K562 (cell line): ENCODE data around the gene DPH6. TPM values are rescaled to one million over a fixed set of nuclear protein-coding genes. Genes with fewer than 3 reads are reported as not detected.

Source experiments
- ATAC-seq: fragments of 200-7000 bp; cut with Tn5 transposase; 3 replicates; pipeline ENCODE4 v1.9.1; 2020; ENCODE audit warnings: moderate library complexity
- BruUV-seq: library from RNA; stranded (reverse); fragments of 400-500 nt; replicated peaks from 2 replicates; lab custom pipeline; 2021; lab: Mats Ljungman, UMichigan
- CTCF ChIA-PET: fragments of 300-600 bp; formaldehyde crosslinking; extraction: SDS; loops from one replicate; lab custom pipeline; 2021; ENCODE audit warnings: low intra/inter-chr PET ratio; lab: Yijun Ruan, JAX
- POLR2A ChIA-PET: fragments of 300-600, 350-650 bp; sonication (Branson Sonifier 250); formaldehyde crosslinking; extraction: SDS; loops from one replicate; lab custom pipeline; 2021; ENCODE audit warnings: antibody characterized with exemption, inconsistent platforms; lab: Yijun Ruan, JAX
- DNase-seq, 4 experiments: peaks; one replicate each; pipeline versions ENCODE4 v3.0.0 to v3.0.0-alpha.2; 2011 to 2018; ENCODE audit warnings: low spot score in 3 of 4, mixed read lengths in 3 of 4; ENCODE audit errors: extremely low read depth in 1 of 4
- FAIRE-seq: peaks from 2 replicates; lab custom pipeline; 2011; peaks lifted over from hg19 to GRCh38; lab: Jason Lieb, UNC
- H2AFZ ChIP-seq: 2 replicates; pipeline ENCODE4 v1.6.0; 2011; ENCODE audit warnings: low read depth, low read length, control low read depth, inconsistent platforms
- H3K27ac ChIP-seq: fragments of 200-600 bp; 3 replicates; pipeline ENCODE4 v1.8.0; 2011; ENCODE audit warnings: low read depth, mild to moderate bottlenecking, control low read depth, inconsistent platforms, low read length, moderate library complexity, mixed read lengths; ENCODE audit errors: extremely low read depth
- H3K27me3 ChIP-seq, 2 experiments: fragments of 300-600 bp in 1 of 2; 2 replicates in 1 of 2; 3 replicates in 1 of 2; pipeline versions ENCODE4 v1.6.0 to v1.8.0; 2011; ENCODE audit warnings: inconsistent platforms in 2 of 2, low read length in 2 of 2, mild to moderate bottlenecking in 1 of 2, mixed read lengths in 1 of 2, moderate library complexity in 1 of 2; ENCODE audit not compliant: control insufficient read depth in 2 of 2, insufficient read depth in 2 of 2
- H3K36me3 ChIP-seq: fragments of 300-600 bp; 3 replicates; pipeline ENCODE4 v1.8.0; 2011; ENCODE audit warnings: mild to moderate bottlenecking, low read length, inconsistent platforms; ENCODE audit not compliant: control insufficient read depth, insufficient read depth
- H3K4me1 ChIP-seq, 2 experiments: fragments of 200-600 bp in 1 of 2; replicated peaks in 1 of 2; 2 replicates in 1 of 2; 3 replicates in 1 of 2; pipeline versions ENCODE4 v1.5.1 to v1.8.0; 2011; ENCODE audit warnings: inconsistent platforms in 2 of 2, low read length in 2 of 2, mild to moderate bottlenecking in 1 of 2, mixed read lengths in 1 of 2, moderate library complexity in 1 of 2; ENCODE audit not compliant: control insufficient read depth in 2 of 2, insufficient read depth in 2 of 2
- H3K4me2 ChIP-seq: 2 replicates; pipeline ENCODE4 v1.6.1; 2011; ENCODE audit warnings: low read length, control low read depth, inconsistent platforms, mixed read lengths; ENCODE audit not compliant: insufficient read depth
- H3K4me3 ChIP-seq: fragments of 200-600 bp; sonication (generic), shearing (Covaris generic); 2 replicates; pipeline ENCODE4 v1.5.1; 2016; ENCODE audit warnings: control low read depth, inconsistent platforms
- H3K79me2 ChIP-seq: fragments of 200-600 bp; 3 replicates; pipeline ENCODE4 v1.8.0; 2011; ENCODE audit warnings: low read length, inconsistent platforms; ENCODE audit not compliant: control insufficient read depth, insufficient read depth
- H3K9ac ChIP-seq, 2 experiments: 2 replicates each; pipeline versions ENCODE4 v1.6.0 to v1.6.1; 2011; ENCODE audit warnings: low read depth in 2 of 2, low read length in 2 of 2, control low read depth in 1 of 2, inconsistent platforms in 1 of 2, mild to moderate bottlenecking in 1 of 2, mixed read lengths in 1 of 2; ENCODE audit not compliant: insufficient read depth in 1 of 2
- H3K9me1 ChIP-seq: one replicate; pipeline ENCODE4 v1.6.0; 2011; ENCODE audit warnings: inconsistent platforms, mild to moderate bottlenecking, low read length, moderate library complexity; ENCODE audit not compliant: control insufficient read depth, insufficient read depth
- H3K9me3 ChIP-seq: replicated peaks from 2 replicates; pipeline ENCODE4 v1.5.1; 2011; ENCODE audit warnings: low read depth, low read length, inconsistent platforms; ENCODE audit not compliant: control insufficient read depth, insufficient read depth
- H4K20me1 ChIP-seq: replicated peaks from 2 replicates; pipeline ENCODE4 v1.6.1; 2011; ENCODE audit warnings: low read length, inconsistent platforms, mixed read lengths; ENCODE audit not compliant: control insufficient read depth, insufficient read depth
- ARNT ChIP-seq, 2 experiments: fragments of 450-650 bp; IDR thresholded peaks; 2 replicates each; pipeline ENCODE4 v1.6.1; 2016; ENCODE audit warnings: mild to moderate bottlenecking in 1 of 2
- CBX1 ChIP-seq: sonication (generic); IDR thresholded peaks from 2 replicates; pipeline ENCODE4 v1.6.1; 2016; ENCODE audit warnings: antibody characterized with exemption, low read depth, mild to moderate bottlenecking
- CEBPB ChIP-seq: fragments of 450-650 bp; IDR thresholded peaks from 2 replicates; pipeline ENCODE4 v1.6.1; 2016; ENCODE audit warnings: missing genetic modification characterization, missing compliant biosample characterization
- CLOCK ChIP-seq: fragments of 250-450 bp; sonication (Bioruptor Pico); IDR thresholded peaks from 2 replicates; pipeline ENCODE4 v1.4.0; 2020; ENCODE audit warnings: mild to moderate bottlenecking, moderate library complexity, borderline replicate concordance
- EP400 ChIP-seq: fragments of 450-650 bp; IDR thresholded peaks from 2 replicates; pipeline ENCODE4 v1.6.1; 2017; ENCODE audit warnings: antibody characterized with exemption, mild to moderate bottlenecking, moderate library complexity
- HNRNPK ChIP-seq: fragments of 200-400 bp; formaldehyde crosslinking; IDR thresholded peaks from one replicate; pipeline ENCODE4 v1.6.1; 2018; ENCODE audit warnings: mild to moderate bottlenecking, low read depth, low read length; ENCODE audit not compliant: poor library complexity, severe bottlenecking
- NFE2 ChIP-seq: IDR thresholded peaks from 2 replicates; pipeline ENCODE4 v1.6.1; 2014; ENCODE audit warnings: antibody characterized with exemption, low read depth
- PHF20 ChIP-seq: fragments of 450-650 bp; IDR thresholded peaks from 2 replicates; pipeline ENCODE4 v1.6.1; 2018; ENCODE audit not compliant: partially characterized antibody
- PHF8 ChIP-seq: fragments of 200-600 bp; sonication (generic); IDR thresholded peaks from 2 replicates; pipeline ENCODE4 v1.6.1; 2012; ENCODE audit warnings: mixed run types, mild to moderate bottlenecking, inconsistent platforms, low read length, moderate library complexity, borderline replicate concordance
- SIN3B ChIP-seq: fragments of 450-650 bp; IDR thresholded peaks from 2 replicates; pipeline ENCODE4 v1.6.1; 2017; ENCODE audit warnings: low read depth, mild to moderate bottlenecking, moderate library complexity
- SRSF3 ChIP-seq: fragments of 200-400 bp; formaldehyde crosslinking; IDR thresholded peaks from 2 replicates; pipeline ENCODE4 v1.6.1; 2016; ENCODE audit warnings: mild to moderate bottlenecking, low read length, moderate library complexity; ENCODE audit not compliant: insufficient read depth
- TEAD1 ChIP-seq, 2 experiments: fragments of 450-650 bp in 1 of 2; sonication (generic) in 1 of 2; formaldehyde crosslinking; IDR thresholded peaks; 2 replicates each; pipeline versions ENCODE4 v1.4.0 to v1.8.0; 2020 to 2022; ENCODE audit warnings: mild to moderate bottlenecking in 2 of 2, missing genetic modification reagents in 1 of 2
- ZNF239 ChIP-seq: fragments of 250-450 bp; sonication (Bioruptor Pico); IDR thresholded peaks from 2 replicates; pipeline ENCODE4 v1.4.0; 2020; ENCODE audit warnings: mild to moderate bottlenecking
- WGBS: fragments of 100-300 bp; shearing (Covaris generic); methylation state at CpG from one replicate; pipeline ENCODE4 v1.1.6; 2016; ENCODE audit warnings: low coverage, mixed read lengths; ENCODE audit not compliant: insufficient coverage; ENCODE audit errors: missing lambda C conversion rate; 5-methylcytosine and 5-hydroxymethylcytosine counted together
- in situ Hi-C: fragments of 300-500 bp; cut with MboI; formaldehyde crosslinking; loops from 4 replicates; pipeline ENCODE4 v1.15.0; 2018; ENCODE audit warnings: inconsistent platforms, mixed read lengths
- intact Hi-C: fragments of 100-400 bp; cut with micrococcal nuclease; formaldehyde crosslinking; loops from 2 replicates; pipeline ENCODE4 v1.14.2; 2022
- polyA plus RNA-seq, 8 experiments: library from polyadenylated mRNA; depleted of rRNA in 4 of 8; stranded (reverse) in 5 of 8; unstranded in 3 of 8; fragments of >200 nt; fragmentation: Nextera tagmentation in 2 of 8; fragmentation: Illumina TruSeq in 1 of 8; extraction: Ambion mirVana in 2 of 8; extraction: Trizol in 1 of 8; gene quantifications; 2 replicates each; pipeline versions ENCODE4 v1.2.1 to v1.2.3, GENCODE V29; 2011 to 2014; ENCODE audit warnings: inconsistent platforms in 1 of 8, missing spikeins in 1 of 8
- total RNA-seq, 7 experiments: library from RNA; depleted of rRNA in 6 of 7; stranded (reverse); fragments of >200 nt in 6 of 7; fragmentation: Illumina TruSeq in 2 of 7; extraction: Trizol in 2 of 7; gene quantifications; 2 replicates each; pipeline versions ENCODE4 v1.2.1 to v1.2.3, GENCODE V29; 2011 to 2021; ENCODE audit warnings: low replicate concordance in 1 of 7
- TF ChIP-seq, protein P1 (sequence below): fragments of 450-650 bp; formaldehyde crosslinking; IDR thresholded peaks from 2 replicates; pipeline ENCODE4 v1.4.0; 2022; ENCODE audit warnings: mild to moderate bottlenecking, moderate library complexity

The DPH6 gene
- total and polyA plus RNA-seq, 9 of the 15 experiments (the other 6 are each of a cell fraction or from before 2014, with no cell fraction given): 10.1 to 69.1 (median 18.8) TPM

- 31% methylated on average over 2 of the region's 2 CpGs for WGBS
- ATAC-seq: no peak
- Histone ChIP-seq H3K27me3 (no peaks in the 10 kb centered on the region), H3K9ac (no peak overlapping the region), H3K79me2 (no peaks in the 10 kb centered on the region), H3K4me3 (no peak overlapping the region), H3K36me3 (no peaks in the 10 kb centered on the region), H4K20me1 (no peaks in the 10 kb centered on the region), H2AFZ (peak overlapping the region; percentile 36; the same call in 1 of the 2 replicates), H3K4me1 (peaks cover 3 to 26% of the 10 kb centered on the region in 2 experiments; a peak in 4 of 5 replicates), H3K9me3 (no peaks in the 10 kb centered on the region), H3K27ac (0 out of 3 replicates have a peak overlapping the region, but pooled peaks have one; percentile 11), H3K4me2 (no peak overlapping the region), H3K9me1 (no peaks in the 10 kb centered on the region)
- no peak for DNase-seq
- ChIA-PET POLR2A (no interaction called here), CTCF (no interaction called here)
- in situ Hi-C loops: no loop called here
- FAIRE-seq: no peak
- intact Hi-C loops: no loop called here
- BruUV-seq: no TSS peak
- TF ChIP-seq EP400 (no peak), PHF8 (no peak)
Observed at GRCh38 chr15:35560870-35561269, 14.9 kb upstream of the DPH6 start.

- Histone ChIP-seq H3K27ac (no peak overlapping the region), H3K9ac (no peak overlapping the region), H2AFZ (no peak overlapping the region), H3K4me2 (no peak overlapping the region), H3K4me3 (no peak overlapping the region), H3K9me1 (no peaks in the 10 kb centered on the region), H3K27me3 (no peaks in the 10 kb centered on the region), H4K20me1 (no peaks in the 10 kb centered on the region), H3K4me1 (peaks cover 3 to 29% of the 10 kb centered on the region in 2 experiments; a peak in 4 of 5 replicates), H3K9me3 (no peaks in the 10 kb centered on the region), H3K36me3 (no peaks in the 10 kb centered on the region), H3K79me2 (no peaks in the 10 kb centered on the region)
- ChIA-PET POLR2A (no interaction called here), CTCF (no interaction called here)
- intact Hi-C loops (no loop called here), in situ Hi-C loops (no loop called here)
- WGBS: 42% methylated on average over 1 of the region's 1 CpG
- DNase-seq (no peak), ATAC-seq (no peak), FAIRE-seq (no peak)
- no TSS peak for BruUV-seq
- TF ChIP-seq PHF20 (no peak), NFE2 (no peak), ARNT (IDR thresholded peaks at IDR 0.05) (no peak), HNRNPK (no peak), CLOCK (CRISPR knock-in tag) (no peak), SRSF3 (no peak), CBX1 (no peak), ZNF239 (CRISPR knock-in tag) (no peak), SIN3B (no peak), TEAD1 (CRISPR knock-in tag; IDR thresholded peaks at IDR 0.05) (no peak), CEBPB (tag) (no peak)
- TF ChIP-seq, protein P1, sequence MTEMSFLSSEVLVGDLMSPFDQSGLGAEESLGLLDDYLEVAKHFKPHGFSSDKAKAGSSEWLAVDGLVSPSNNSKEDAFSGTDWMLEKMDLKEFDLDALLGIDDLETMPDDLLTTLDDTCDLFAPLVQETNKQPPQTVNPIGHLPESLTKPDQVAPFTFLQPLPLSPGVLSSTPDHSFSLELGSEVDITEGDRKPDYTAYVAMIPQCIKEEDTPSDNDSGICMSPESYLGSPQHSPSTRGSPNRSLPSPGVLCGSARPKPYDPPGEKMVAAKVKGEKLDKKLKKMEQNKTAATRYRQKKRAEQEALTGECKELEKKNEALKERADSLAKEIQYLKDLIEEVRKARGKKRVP (CRISPR knock-in tag): no peak
Observed at GRCh38 chr15:35560258-35560657, 14.3 kb upstream of the DPH6 start.
